Stomach (tissue), 9 donors: ENCODE measurements around the gene PLD4. TPM values are rescaled to one million over a fixed set of nuclear protein-coding genes. Genes with fewer than 3 reads are reported as not detected.

Experiments used
- DNase-seq, 2 donors: peaks; one replicate each; pipeline versions ENCODE4 v3.0.0 to v3.0.0-alpha.2; 2013 to 2019
- H3K27ac ChIP-seq, 5 donors: fragments of 200-600 bp in 4 of 5; sonication (generic) in 4 of 5; one replicate each; pipeline ENCODE4 v1.5.1; 2013 to 2019; ENCODE audit warnings: mild to moderate bottlenecking in 1 of 5, moderate library complexity in 1 of 5
- H3K27me3 ChIP-seq, 3 donors: fragments of 200-600 bp; sonication (generic); one replicate each; pipeline ENCODE4 v1.5.1; 2017 to 2019; ENCODE audit warnings: mixed run types in 1 of 3
- H3K36me3 ChIP-seq, 4 donors: fragments of 200-600 bp; sonication (generic); 1 replicate in 3 of 4; 2 replicates in 1 of 4; pipeline ENCODE4 v1.5.1; 2016 to 2019
- H3K4me1 ChIP-seq, 4 donors: fragments of 200-600 bp; sonication (generic); one replicate each; pipeline ENCODE4 v1.5.1; 2016 to 2019
- H3K4me3 ChIP-seq, 4 donors: fragments of 200-600 bp; sonication (generic) in 3 of 4; one replicate each; pipeline ENCODE4 v1.5.1; 2016 to 2019; ENCODE audit warnings: mild to moderate bottlenecking in 1 of 4
- H3K9me3 ChIP-seq, 4 donors: fragments of 200-600 bp; sonication (generic); one replicate each; pipeline ENCODE4 v1.5.1; 2016 to 2019
- EP300 ChIP-seq: sonication (generic); formaldehyde crosslinking; IDR thresholded peaks from one replicate; pipeline ENCODE4 v1.6.1; 2017; ENCODE audit warnings: antibody characterized with exemption
- POLR2A ChIP-seq, 4 donors: fragments of 450-650 bp; IDR thresholded peaks; one replicate each; pipeline ENCODE4 v1.6.1; 2016; ENCODE audit warnings: antibody characterized with exemption in 4 of 4, control low read depth in 2 of 4, mild to moderate bottlenecking in 1 of 4, moderate library complexity in 1 of 4
- POLR2AphosphoS5 ChIP-seq, 3 donors: sonication (generic); formaldehyde crosslinking; IDR thresholded peaks; one replicate each; pipeline ENCODE4 v1.6.1; 2016; ENCODE audit warnings: antibody characterized with exemption in 3 of 3
- WGBS, 5 donors: extraction: QIAGEN DNeasy Blood & Tissue Kit in 3 of 5; methylation state at CpG; one replicate each; pipeline versions ENCODE4 v1.1.5 to v1.1.7; 2013 to 2018; 5-methylcytosine and 5-hydroxymethylcytosine counted together
- intact Hi-C: fragments of 100-400 bp; cut with DNase I; formaldehyde crosslinking; loops from one replicate; pipeline ENCODE4 v1.15.1; 2023; ENCODE audit warnings: low total_unique reads
- polyA plus RNA-seq, 3 donors: library from polyadenylated mRNA; stranded (reverse); fragments of 200-250 nt; gene quantifications; one replicate each; pipeline ENCODE4 v1.2.3, GENCODE V29; 2013
- total RNA-seq, 5 donors: library from RNA; depleted of rRNA; stranded (reverse); fragments of >200 nt; gene quantifications; one replicate each; pipeline versions ENCODE4 v1.1.0 to v1.2.3, GENCODE V29; 2014 to 2016
- TF ChIP-seq, protein P1 (sequence below), 7 experiments: fragments of 450-650 bp in 4 of 7; fragments of 200-600 bp in 3 of 7; sonication (generic) in 3 of 7; IDR thresholded peaks; one replicate each; pipeline ENCODE4 v1.5.1; 2016 to 2019; ENCODE audit warnings: antibody characterized with exemption in 7 of 7, control low read depth in 2 of 7, mild to moderate bottlenecking in 1 of 7
- donor health status: healthy with polysubstance abuse.
- donor health status: Bipolar disorder and iron deficiency.
- donor health status: healthy.

The PLD4 gene
- total and polyA plus RNA-seq, 8 donors = 0.14 to 2.6 (median 1.2) TPM; not detected in 4

DNA sequence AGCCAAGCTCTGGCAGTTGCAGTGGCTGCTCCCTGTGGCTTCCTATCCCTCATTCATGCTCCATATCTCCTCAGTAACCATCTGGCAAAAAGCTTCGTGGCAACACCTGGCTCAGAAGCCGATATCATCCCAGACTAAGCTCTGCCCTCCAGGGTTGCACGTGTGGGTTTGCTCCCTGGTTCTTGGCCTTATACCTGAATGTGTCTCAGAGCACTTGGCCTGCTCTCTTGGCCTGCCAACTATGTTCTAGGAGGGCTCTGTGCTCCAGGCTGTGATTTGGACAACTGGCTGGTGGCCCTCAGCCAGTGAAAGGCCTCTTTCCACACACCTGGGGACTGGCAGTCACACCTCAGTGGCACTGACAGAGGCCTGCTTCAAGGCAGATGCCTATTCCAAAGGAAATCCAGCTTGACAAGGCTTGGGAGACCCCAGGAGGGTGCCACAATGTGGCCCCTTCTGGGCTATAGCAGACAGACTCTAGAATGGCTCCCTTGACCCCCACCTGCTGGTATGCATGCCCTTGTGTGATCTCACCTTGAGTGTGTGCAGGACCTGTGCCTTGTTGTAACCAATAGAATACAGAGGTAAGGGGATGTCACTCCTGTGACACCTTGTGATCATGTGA lies 10.5 kb downstream of the PLD4 start:
- 36 to 60% (median 59%) methylated on average over 3 of the region's 3 CpGs for WGBS, 5 donors
- TF ChIP-seq, protein P1, sequence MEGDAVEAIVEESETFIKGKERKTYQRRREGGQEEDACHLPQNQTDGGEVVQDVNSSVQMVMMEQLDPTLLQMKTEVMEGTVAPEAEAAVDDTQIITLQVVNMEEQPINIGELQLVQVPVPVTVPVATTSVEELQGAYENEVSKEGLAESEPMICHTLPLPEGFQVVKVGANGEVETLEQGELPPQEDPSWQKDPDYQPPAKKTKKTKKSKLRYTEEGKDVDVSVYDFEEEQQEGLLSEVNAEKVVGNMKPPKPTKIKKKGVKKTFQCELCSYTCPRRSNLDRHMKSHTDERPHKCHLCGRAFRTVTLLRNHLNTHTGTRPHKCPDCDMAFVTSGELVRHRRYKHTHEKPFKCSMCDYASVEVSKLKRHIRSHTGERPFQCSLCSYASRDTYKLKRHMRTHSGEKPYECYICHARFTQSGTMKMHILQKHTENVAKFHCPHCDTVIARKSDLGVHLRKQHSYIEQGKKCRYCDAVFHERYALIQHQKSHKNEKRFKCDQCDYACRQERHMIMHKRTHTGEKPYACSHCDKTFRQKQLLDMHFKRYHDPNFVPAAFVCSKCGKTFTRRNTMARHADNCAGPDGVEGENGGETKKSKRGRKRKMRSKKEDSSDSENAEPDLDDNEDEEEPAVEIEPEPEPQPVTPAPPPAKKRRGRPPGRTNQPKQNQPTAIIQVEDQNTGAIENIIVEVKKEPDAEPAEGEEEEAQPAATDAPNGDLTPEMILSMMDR (IDR thresholded peaks at IDR 0.05) = no peak
- TF ChIP-seq POLR2AphosphoS5 (IDR thresholded peaks at IDR 0.05) = no peak
- no peak for TF ChIP-seq EP300
- no peak for TF ChIP-seq POLR2A (IDR thresholded peaks at IDR 0.05)
- H3K27ac ChIP-seq = no peak overlapping the region
- H3K4me3 ChIP-seq = no peak overlapping the region
- peaks cover 0 to 33% (median 12%) of the 10 kb centered on the region in 3 donors for H3K27me3 ChIP-seq
- intact Hi-C loops = no loop called here
- H3K36me3 ChIP-seq = peaks cover 0 to 14% (median 0%) of the 10 kb centered on the region in 4 donors
- no peaks in the 10 kb centered on the region for H3K9me3 ChIP-seq
- no peak for DNase-seq
- peaks cover 11 to 27% (median 26%) of the 10 kb centered on the region in 4 donors for H3K4me1 ChIP-seq

GRCh38 chr14:104935955-104936354 lies 11.3 kb downstream of the PLD4 start:
- Histone ChIP-seq H3K36me3 (peaks cover 0 to 17% (median 0%) of the 10 kb centered on the region in 4 donors), H3K4me1 (peaks cover 11 to 27% (median 26%) of the 10 kb centered on the region in 4 donors), H3K27me3 (peaks cover 0 to 33% (median 12%) of the 10 kb centered on the region in 3 donors), H3K9me3 (no peaks in the 10 kb centered on the region), H3K4me3 (no peak overlapping the region), H3K27ac (no peak overlapping the region)
- 41 to 83% (median 75%) methylated on average over 2 of the region's 2 CpGs for WGBS, 5 donors
- TF ChIP-seq EP300 = no peak
- no peak for TF ChIP-seq POLR2AphosphoS5 (IDR thresholded peaks at IDR 0.05)
- no peak for TF ChIP-seq POLR2A (IDR thresholded peaks at IDR 0.05)
- TF ChIP-seq, protein P1 (IDR thresholded peaks at IDR 0.05) = no peak
- no peak for DNase-seq
- intact Hi-C loops = no loop called here

DNA sequence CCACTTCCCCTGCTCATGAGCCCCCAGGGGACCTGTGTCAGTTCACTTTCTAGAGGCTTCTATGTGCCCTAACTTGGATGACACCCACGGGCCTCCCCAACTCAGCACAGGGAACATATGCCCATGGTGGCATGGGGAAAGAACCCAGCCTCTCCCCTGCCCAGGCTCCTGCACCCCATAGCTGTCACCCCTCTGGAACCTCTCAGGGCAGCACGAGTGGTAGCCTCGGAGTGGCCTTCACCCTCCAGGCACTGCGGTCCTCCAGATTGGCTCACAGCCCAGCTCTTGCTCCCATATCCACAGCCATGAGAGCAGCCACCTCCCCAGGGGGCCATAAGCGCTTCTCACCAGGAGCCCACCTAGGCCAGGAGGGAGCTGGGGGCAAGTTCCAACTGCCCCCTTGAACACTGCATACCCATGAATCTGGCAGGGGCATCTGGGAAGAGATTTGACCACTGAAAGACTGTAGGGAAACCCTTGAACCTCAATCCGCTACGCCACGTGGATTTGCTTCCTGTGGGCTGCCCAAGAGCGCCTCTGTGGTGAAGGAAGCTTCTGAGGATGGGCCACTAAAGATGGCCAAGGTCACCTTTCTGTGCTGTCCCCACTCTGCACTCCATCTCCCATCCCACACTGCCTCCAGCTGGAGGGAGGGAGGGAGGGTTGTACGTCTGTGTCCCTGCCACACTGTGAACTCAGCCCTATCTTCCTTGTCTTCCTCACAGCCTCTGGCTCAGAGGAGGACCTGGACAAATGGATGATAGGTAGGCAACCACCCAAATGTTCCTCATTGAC lies 11.9 kb downstream of the PLD4 start:
- intact Hi-C loops = no loop called here

DNA sequence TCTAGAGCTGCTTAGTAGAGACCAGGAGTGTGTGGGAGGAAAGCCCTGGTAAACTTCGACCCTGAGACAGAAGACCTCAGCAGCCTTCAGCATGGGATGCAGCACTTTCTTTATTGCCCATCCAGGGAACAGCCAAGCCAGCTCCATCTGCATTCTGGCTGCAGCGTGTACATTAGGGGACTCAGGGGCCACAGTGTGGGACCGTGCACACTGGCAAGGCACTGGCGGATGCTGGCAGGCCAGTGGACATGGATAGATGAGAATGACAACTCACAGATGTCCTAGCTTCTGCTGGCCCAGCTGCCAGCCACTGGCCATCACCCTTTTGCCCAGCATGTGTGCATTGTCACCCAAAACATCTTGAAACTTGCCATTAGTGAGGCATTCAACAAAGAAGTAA lies 12.5 kb downstream of the PLD4 start:
- no peaks in the 10 kb centered on the region for H3K9me3 ChIP-seq
- no peak overlapping the region for H3K27ac ChIP-seq
- peaks cover 0 to 28% (median 4%) of the 10 kb centered on the region in 4 donors for H3K36me3 ChIP-seq
- no peak for DNase-seq
- 77 to 88% (median 82%) methylated on average over 4 of the region's 4 CpGs for WGBS, 5 donors
- intact Hi-C loops = no loop called here
- H3K27me3 ChIP-seq = peaks cover 0 to 26% (median 12%) of the 10 kb centered on the region in 3 donors
- H3K4me3 ChIP-seq = no peak overlapping the region
- TF ChIP-seq POLR2AphosphoS5 (IDR thresholded peaks at IDR 0.05) (no peak), POLR2A (IDR thresholded peaks at IDR 0.05) (no peak), EP300 (no peak)
- TF ChIP-seq, protein P1 (IDR thresholded peaks at IDR 0.05) = no peak
- peaks cover 8 to 20% (median 20%) of the 10 kb centered on the region in 4 donors for H3K4me1 ChIP-seq

More for the DNA sequence above, 11.9 kb downstream of the PLD4 start:
- Histone ChIP-seq H3K36me3 (peaks cover 0 to 22% (median 2%) of the 10 kb centered on the region in 4 donors), H3K4me3 (no peak overlapping the region), H3K4me1 (peaks cover 11 to 26% (median 25%) of the 10 kb centered on the region in 4 donors), H3K27ac (no peak overlapping the region), H3K27me3 (peaks cover 0 to 32% (median 12%) of the 10 kb centered on the region in 3 donors), H3K9me3 (no peaks in the 10 kb centered on the region)
- no peak for DNase-seq
- no peak for TF ChIP-seq EP300
- TF ChIP-seq, protein P1 (IDR thresholded peaks at IDR 0.05) = no peak
- TF ChIP-seq POLR2AphosphoS5 (IDR thresholded peaks at IDR 0.05) = no peak
- no peak for TF ChIP-seq POLR2A (IDR thresholded peaks at IDR 0.05)
- WGBS, 5 donors = 63 to 87% (median 72%) methylated on average over 6 to 10 of the region's 10 CpGs
